H1 (cell line): ENCODE results near the gene SLC35G4. TPM values are rescaled to one million over a fixed set of nuclear protein-coding genes. Genes with fewer than 3 reads are reported as not detected.

ENCODE experiments used
- ATF3 ChIP-seq: IDR thresholded peaks from 2 replicates; pipeline ENCODE4 v1.6.1; 2011; ENCODE audit warnings: low read depth, mild to moderate bottlenecking, low read length; ENCODE audit not compliant: insufficient read depth
- polyA plus RNA-seq, 7 experiments: library from polyadenylated mRNA; depleted of rRNA in 3 of 7; stranded (reverse) in 5 of 7; unstranded in 2 of 7; fragments of >200 nt in 5 of 7; fragments of 200-250 nt in 2 of 7; gene quantifications; 1 replicate in 5 of 7; 2 replicates in 1 of 7; 4 replicates in 1 of 7; pipeline versions ENCODE4 v1.2.1 to v1.2.3, GENCODE V29; 2011 to 2013; ENCODE audit warnings: missing spikeins in 2 of 7, mixed read lengths in 2 of 7
- total RNA-seq: library from RNA; stranded (reverse); fragmentation: NEBNext Ultra II Directional; extraction: Animal tissue kit (Norgen Biotek cat#: 25700); gene quantifications from 2 replicates; pipeline ENCODE4 v1.2.1, GENCODE V29; 2021

SLC35G4 gene
- total and polyA plus RNA-seq, 2 of the 8 experiments (the other 6 are each of a cell fraction or from before 2014, with no cell fraction given) = not detected

- no peak for TF ChIP-seq ATF3
- TF ChIP-seq, all 59 proteins: peak for 0
Observed at GRCh38 chr18:11561293-11561692, 48.1 kb upstream of the SLC35G4 start (continued).
